Activated CD8-positive, alpha-beta memory T cell treated with anti-CD3 and anti-CD28 coated beads for 48 hours (primary cell): Measurements from ENCODE around the gene SMARCAL1.

ENCODE experiments used
- DNase-seq, 3 experiments: peaks; one replicate each; pipeline ENCODE4 v3.0.0-alpha.2; 2020; ENCODE audit warnings: low read depth in 2 of 3, low spot score in 2 of 3

SMARCAL1 gene

GRCh38 chr2:216474925-216475670, 62.8 kb downstream of the SMARCAL1 start:
- peak in 1 of 3 experiments; percentile 6 for DNase-seq

GRCh38 chr2:216475767-216476166, 63.5 kb downstream of the SMARCAL1 start:
- no peak for DNase-seq

- DNase-seq: no peak
These were observed 65.2 kb downstream of the SMARCAL1 start for GRCh38 chr2:216477283-216478035.

GRCh38 chr2:216478151-216478550, 65.9 kb downstream of the SMARCAL1 start:
- no peak for DNase-seq

- DNase-seq: no peak
These were observed 66.5 kb downstream of the SMARCAL1 start for GRCh38 chr2:216478791-216479190.

GRCh38 chr2:216480221-216480620, 67.9 kb downstream of the SMARCAL1 start:
- DNase-seq: no peak

- DNase-seq: no peak
These were observed 70.4 kb downstream of the SMARCAL1 start for GRCh38 chr2:216482640-216483039.

- DNase-seq: no peak
These were observed 73.0 kb downstream of the SMARCAL1 start for GRCh38 chr2:216485237-216485636.

- no peak for DNase-seq
These were observed 73.5 kb downstream of the SMARCAL1 start for GRCh38 chr2:216485745-216486144.

- no peak for DNase-seq
These were observed 74.0 kb downstream of the SMARCAL1 start for GRCh38 chr2:216486271-216486670.

GRCh38 chr2:216486708-216487107, 74.4 kb downstream of the SMARCAL1 start:
- no peak for DNase-seq

- no peak for DNase-seq
These were observed 77.8 kb downstream of the SMARCAL1 start for GRCh38 chr2:216490061-216490460.

GRCh38 chr2:216491793-216492596, 79.7 kb downstream of the SMARCAL1 start:
- no peak for DNase-seq

GRCh38 chr2:216492597-216493333, 80.5 kb downstream of the SMARCAL1 start:
- DNase-seq: no peak

GRCh38 chr2:216493334-216493685, 81.0 kb downstream of the SMARCAL1 start:
- DNase-seq: no peak

- DNase-seq: no peak
These were observed 83.4 kb downstream of the SMARCAL1 start for GRCh38 chr2:216495656-216496055.

- DNase-seq: no peak
These were observed 85.2 kb downstream of the SMARCAL1 start for GRCh38 chr2:216497382-216498069.

- DNase-seq: no peak
These were observed 85.7 kb downstream of the SMARCAL1 start for GRCh38 chr2:216498070-216498378.

- peak; percentile 73 to 83 (median 79) for DNase-seq
These were observed 86.4 kb downstream of the SMARCAL1 start, which contains the start of gene RPL37A for GRCh38 chr2:216498379-216499352. TSS of gene RPL37A (plus strand) at chr2:216498844. CDS start at chr2:216498875, 31 bp downstream.
